C4-2B (cell line): ENCODE measurements around the gene ARGLU1.

Experiments used
- CTCF ChIP-seq: fragments of 450-650 bp; conservative IDR thresholded peaks from 2 replicates; pipeline ENCODE4 v1.5.1; 2017; ENCODE audit warnings: mild to moderate bottlenecking
- ZFX ChIP-seq: fragments of 450-650 bp; IDR thresholded peaks from 2 replicates; pipeline ENCODE4 v1.6.1; 2017

- TF ChIP-seq CTCF: no peak
- TF ChIP-seq ZFX: no peak
These were observed 19.9 kb upstream of the ARGLU1 start for GRCh38 chr13:106587787-106588186.
